KMS-11 (cell line): ENCODE results near the gene GNAZ.

ENCODE experiments used
- H2AFZ ChIP-seq: fragments of 200-600 bp; sonication (generic); 2 replicates; pipeline ENCODE4 v1.6.1; 2016; ENCODE audit warnings: antibody characterized with exemption, mixed run types, low read depth
- H3K27ac ChIP-seq: fragments of 200-600 bp; sonication (generic); 2 replicates; pipeline ENCODE4 v1.6.1; 2016; ENCODE audit warnings: mild to moderate bottlenecking, mixed run types
- H3K27me3 ChIP-seq: fragments of 200-600 bp; sonication (generic); 2 replicates; pipeline ENCODE4 v1.6.1; 2017; ENCODE audit warnings: mild to moderate bottlenecking, low read depth, mixed run types, moderate library complexity; ENCODE audit not compliant: insufficient read depth
- H3K36me3 ChIP-seq: fragments of 200-600 bp; sonication (generic); 2 replicates; pipeline ENCODE4 v1.6.1; 2017; ENCODE audit warnings: mild to moderate bottlenecking, mixed run types; ENCODE audit not compliant: insufficient read depth
- H3K4me1 ChIP-seq: fragments of 200-600 bp; sonication (generic); 2 replicates; pipeline ENCODE4 v1.6.1; 2016; ENCODE audit warnings: mild to moderate bottlenecking, low read depth, mixed run types; ENCODE audit not compliant: poor library complexity, severe bottlenecking
- H3K4me2 ChIP-seq: fragments of 200-600 bp; sonication (generic); 2 replicates; pipeline ENCODE4 v1.7.0; 2016; ENCODE audit warnings: mild to moderate bottlenecking, mixed run types
- H3K4me3 ChIP-seq: fragments of 200-600 bp; sonication (generic); IDR thresholded peaks from 2 replicates; pipeline ENCODE4 v1.6.1; 2017; ENCODE audit warnings: low read depth, low read length, mixed read lengths; ENCODE audit not compliant: insufficient read depth
- H3K79me2 ChIP-seq: fragments of 200-600 bp; sonication (generic); 2 replicates; pipeline ENCODE4 v1.6.1; 2016; ENCODE audit warnings: low read depth, mixed run types; ENCODE audit not compliant: insufficient read depth
- H3K9ac ChIP-seq: fragments of 200-600 bp; sonication (generic); 2 replicates; pipeline ENCODE4 v1.6.1; 2016; ENCODE audit warnings: mild to moderate bottlenecking, mixed run types
- H4K20me1 ChIP-seq: fragments of 200-600 bp; sonication (generic); 2 replicates; pipeline ENCODE4 v1.6.1; 2016; ENCODE audit warnings: mild to moderate bottlenecking, mixed run types; ENCODE audit not compliant: insufficient read depth
- CTCF ChIP-seq: fragments of 200-600 bp; sonication (generic); conservative IDR thresholded peaks from 2 replicates; pipeline ENCODE4 v1.6.1; 2017; ENCODE audit warnings: low read depth, mild to moderate bottlenecking, antibody characterized with exemption, low read length, moderate library complexity, mixed read lengths

The GNAZ gene

DNA sequence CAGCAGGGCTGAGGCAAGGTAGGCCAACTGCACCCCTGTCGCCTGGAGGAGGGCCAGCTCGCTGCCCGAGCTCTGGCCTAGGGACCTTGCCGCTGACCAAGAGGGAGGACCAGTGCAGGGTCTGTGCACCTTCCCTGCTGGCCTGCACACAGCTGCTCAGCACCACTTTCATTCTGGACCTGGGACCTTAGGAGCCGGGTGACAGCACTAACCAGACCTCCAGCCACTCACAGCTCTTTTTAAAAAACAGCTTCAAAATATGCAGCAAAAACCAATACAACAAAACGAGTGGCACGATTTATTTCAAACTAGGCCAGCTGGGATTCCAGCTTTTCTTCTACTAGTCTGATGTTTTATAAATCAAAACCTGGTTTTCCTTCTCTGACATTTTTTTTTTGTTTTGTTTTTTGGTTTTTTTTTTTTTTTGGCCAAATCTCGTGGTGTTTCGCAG, 53.5 kb downstream of the GNAZ start:
- Histone ChIP-seq H3K79me2 (no peaks in the 10 kb centered on the region), H3K9ac (no peak overlapping the region), H3K4me1 (peaks cover 21% of the 10 kb centered on the region), H3K4me2 (no peak overlapping the region), H3K27ac (no peak overlapping the region), H3K36me3 (no peaks in the 10 kb centered on the region), H4K20me1 (no peaks in the 10 kb centered on the region), H3K27me3 (no peaks in the 10 kb centered on the region), H2AFZ (no peak overlapping the region), H3K4me3 (no peak overlapping the region)
- TF ChIP-seq CTCF, result no peak

GRCh38 chr22:23124611-23125511, 54.5 kb downstream of the GNAZ start:
- Histone ChIP-seq H3K27ac (no peak overlapping the region), H3K79me2 (no peaks in the 10 kb centered on the region), H3K27me3 (no peaks in the 10 kb centered on the region), H3K4me1 (peaks cover 21% of the 10 kb centered on the region), H2AFZ (no peak overlapping the region), H4K20me1 (no peaks in the 10 kb centered on the region), H3K36me3 (no peaks in the 10 kb centered on the region), H3K4me2 (no peak overlapping the region), H3K9ac (no peak overlapping the region), H3K4me3 (no peak overlapping the region)
- no peak for TF ChIP-seq CTCF

DNA sequence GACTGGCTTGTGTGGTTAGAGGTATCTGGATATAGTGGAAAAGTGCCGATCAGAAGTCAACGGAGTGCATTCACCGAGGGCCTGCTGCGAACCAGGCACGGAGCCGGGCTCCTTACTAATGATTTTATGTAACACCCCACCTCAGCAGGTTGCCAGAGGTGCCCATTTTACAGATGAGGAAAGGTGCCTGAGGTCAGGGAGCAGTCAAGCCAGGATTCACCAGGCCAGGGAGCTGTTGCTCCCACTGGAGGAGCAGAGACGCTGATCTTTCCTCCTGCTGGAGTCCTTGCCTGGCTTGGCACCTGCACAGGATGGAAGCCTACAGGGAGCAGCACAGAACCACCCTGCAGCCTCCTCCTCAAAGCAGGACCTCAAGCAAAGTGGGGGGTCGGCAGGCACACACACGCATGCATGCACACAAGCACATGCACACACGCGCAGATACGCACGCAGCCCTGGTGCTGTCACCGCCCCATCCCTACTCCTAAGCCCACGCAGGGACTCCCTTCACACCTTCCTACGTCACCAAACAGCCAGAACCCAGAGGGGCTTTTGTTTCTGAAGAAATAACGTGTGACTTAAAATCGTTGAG, 55.3 kb downstream of the GNAZ start:
- H3K4me3 ChIP-seq, result no peak overlapping the region
- H2AFZ ChIP-seq, result no peak overlapping the region
- H3K27me3 ChIP-seq, result no peaks in the 10 kb centered on the region
- no peak for TF ChIP-seq CTCF
- H3K9ac ChIP-seq, result no peak overlapping the region
- H3K36me3 ChIP-seq, result no peaks in the 10 kb centered on the region
- H3K4me2 ChIP-seq, result no peak overlapping the region
- no peak overlapping the region for H3K27ac ChIP-seq
- peaks cover 21% of the 10 kb centered on the region for H3K4me1 ChIP-seq
- no peaks in the 10 kb centered on the region for H4K20me1 ChIP-seq
- no peaks in the 10 kb centered on the region for H3K79me2 ChIP-seq

- TF ChIP-seq CTCF, result no peak
- Histone ChIP-seq H3K27ac (no peak overlapping the region), H3K9ac (no peak overlapping the region), H3K79me2 (no peaks in the 10 kb centered on the region), H4K20me1 (no peaks in the 10 kb centered on the region), H3K4me2 (no peak overlapping the region), H3K27me3 (no peaks in the 10 kb centered on the region), H3K4me1 (peaks cover 23% of the 10 kb centered on the region), H3K4me3 (no peak overlapping the region), H3K36me3 (no peaks in the 10 kb centered on the region), H2AFZ (no peak overlapping the region)
These were observed 56.1 kb downstream of the GNAZ start for GRCh38 chr22:23126165-23127054.
